Astrocyte of the cerebellum (primary cell): Measurements from ENCODE around the gene AMZ1.
A peak's percentile ranks its signal among the peaks of the same experiment; 100 is the strongest.

ENCODE experiments used
- DNase-seq: peaks from one replicate; pipeline ENCODE4 v3.0.0-alpha.2; 2011; ENCODE audit warnings: low read depth
- H3K4me3 ChIP-seq: 2 replicates; pipeline ENCODE4 v1.5.1; 2011; ENCODE audit warnings: mild to moderate bottlenecking, low read depth, low read length, moderate library complexity
- CTCF ChIP-seq: IDR thresholded peaks from 2 replicates; pipeline ENCODE4 v1.5.1; 2012; ENCODE audit warnings: low read length, low read depth, moderate library complexity, mild to moderate bottlenecking; ENCODE audit errors: missing control alignments
- in situ Hi-C: cut with HindIII; loops from 2 replicates; pipeline ENCODE4 v1.10.0; 2017; ENCODE audit warnings: low sequenced_read_pairs

Gene AMZ1

GRCh38 chr7:2705371-2706096, 17.5 kb downstream of the AMZ1 start:
- in situ Hi-C loops: no loop called here
- no peak overlapping the region for H3K4me3 ChIP-seq
- TF ChIP-seq CTCF: no peak
- DNase-seq: no peak

GRCh38 chr7:2706685-2707126, 18.7 kb downstream of the AMZ1 start:
- DNase-seq: no peak
- TF ChIP-seq CTCF: no peak
- in situ Hi-C loops: no loop called here
- no peak overlapping the region for H3K4me3 ChIP-seq

GRCh38 chr7:2707481-2707880, 19.5 kb downstream of the AMZ1 start:
- in situ Hi-C loops: no loop called here
- DNase-seq: no peak
- TF ChIP-seq CTCF: no peak
- H3K4me3 ChIP-seq: no peak overlapping the region

- H3K4me3 ChIP-seq: no peak overlapping the region
- in situ Hi-C loops: no loop called here
- DNase-seq: no peak
- no peak for TF ChIP-seq CTCF
Measured at GRCh38 chr7:2708041-2708440, 20.0 kb downstream of the AMZ1 start.

- DNase-seq: no peak
- in situ Hi-C loops: no loop called here
- no peak for TF ChIP-seq CTCF
- no peak overlapping the region for H3K4me3 ChIP-seq
Measured at GRCh38 chr7:2708547-2709310, 20.7 kb downstream of the AMZ1 start.

GRCh38 chr7:2709553-2710285, 21.7 kb downstream of the AMZ1 start:
- H3K4me3 ChIP-seq: no peak overlapping the region
- in situ Hi-C loops: no loop called here
- no peak for DNase-seq
- peak; percentile 91 for TF ChIP-seq CTCF
